Peyer's patch (tissue), 4 donors: ENCODE results near the gene DLGAP5. TPM values are rescaled to one million over a fixed set of nuclear protein-coding genes. Genes with fewer than 3 reads are reported as not detected.

Source experiments
- DNase-seq, 3 donors: peaks; one replicate each; pipeline ENCODE4 v3.0.0-alpha.2; 2017 to 2019
- H3K27ac ChIP-seq, 4 donors: fragments of 200-600 bp; sonication (generic); one replicate each; pipeline ENCODE4 v1.5.1; 2016 to 2019
- H3K27me3 ChIP-seq, 2 donors: fragments of 200-600 bp; sonication (generic); one replicate each; pipeline ENCODE4 v1.5.1; 2019
- H3K36me3 ChIP-seq, 3 donors: fragments of 200-600 bp; sonication (generic); one replicate each; pipeline ENCODE4 v1.5.1; 2016 to 2019
- H3K4me1 ChIP-seq, 4 donors: fragments of 200-600 bp; sonication (generic); one replicate each; pipeline ENCODE4 v1.5.1; 2016 to 2019
- H3K4me3 ChIP-seq, 4 donors: fragments of 200-600 bp; sonication (generic); 1 replicate in 3 of 4; 2 replicates in 1 of 4; pipeline ENCODE4 v1.5.1; 2016 to 2019; ENCODE audit warnings: mild to moderate bottlenecking in 1 of 4
- H3K9me3 ChIP-seq, 4 donors: fragments of 200-600 bp; sonication (generic); one replicate each; pipeline ENCODE4 v1.5.1; 2016 to 2019; ENCODE audit warnings: mild to moderate bottlenecking in 1 of 4
- POLR2A ChIP-seq, 2 donors: fragments of 450-650 bp; IDR thresholded peaks; one replicate each; pipeline ENCODE4 v1.5.1; 2017; ENCODE audit warnings: antibody characterized with exemption in 2 of 2, mild to moderate bottlenecking in 2 of 2, moderate library complexity in 2 of 2
- total RNA-seq, 4 donors: library from RNA; depleted of rRNA; stranded (reverse); fragments of >200 nt; gene quantifications; one replicate each; pipeline ENCODE4 v1.1.0, GENCODE V29; 2016
- TF ChIP-seq, protein P1 (sequence below), 6 experiments: fragments of 450-650 bp in 4 of 6; fragments of 200-600 bp in 2 of 6; sonication (generic) in 1 of 6; IDR thresholded peaks; one replicate each; pipeline ENCODE4 v1.5.1; 2017 to 2019; ENCODE audit warnings: antibody characterized with exemption in 6 of 6, mild to moderate bottlenecking in 3 of 6, moderate library complexity in 1 of 6

DLGAP5 gene
- total RNA-seq, 4 donors from 2014 or later, result 2.1 to 9.9 (median 4.4) TPM

DNA sequence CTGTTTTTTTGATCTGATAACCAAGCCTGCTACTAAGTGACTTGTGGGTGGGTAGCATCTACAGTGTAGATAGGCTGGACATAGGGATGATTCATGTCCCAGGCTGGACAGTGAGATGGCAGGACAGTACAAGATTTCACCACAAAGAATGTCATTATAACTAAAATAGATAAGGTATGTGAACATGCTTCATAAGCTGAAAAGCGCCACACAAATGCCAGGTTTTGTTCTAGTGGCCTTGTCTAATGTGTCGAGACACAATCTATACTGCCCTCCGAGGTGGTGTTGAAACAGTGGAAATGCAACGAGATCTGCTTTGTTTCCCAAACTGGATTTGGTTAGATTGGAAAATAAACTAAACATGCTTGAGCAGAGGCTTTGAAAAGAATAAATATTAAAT lies 58.0 kb downstream of the DLGAP5 start:
- no peak for DNase-seq
- Histone ChIP-seq H3K9me3 (no peaks in the 10 kb centered on the region), H3K27me3 (no peaks in the 10 kb centered on the region), H3K4me3 (peak overlapping the region in 2 of 4 donors; percentile 91 to 96), H3K36me3 (peaks cover 0 to 34% (median 0%) of the 10 kb centered on the region in 3 donors), H3K4me1 (peaks cover 0 to 58% (median 3%) of the 10 kb centered on the region in 4 donors), H3K27ac (peak overlapping the region in 2 of 4 donors; percentile 6 to 97)
- TF ChIP-seq, protein P1, sequence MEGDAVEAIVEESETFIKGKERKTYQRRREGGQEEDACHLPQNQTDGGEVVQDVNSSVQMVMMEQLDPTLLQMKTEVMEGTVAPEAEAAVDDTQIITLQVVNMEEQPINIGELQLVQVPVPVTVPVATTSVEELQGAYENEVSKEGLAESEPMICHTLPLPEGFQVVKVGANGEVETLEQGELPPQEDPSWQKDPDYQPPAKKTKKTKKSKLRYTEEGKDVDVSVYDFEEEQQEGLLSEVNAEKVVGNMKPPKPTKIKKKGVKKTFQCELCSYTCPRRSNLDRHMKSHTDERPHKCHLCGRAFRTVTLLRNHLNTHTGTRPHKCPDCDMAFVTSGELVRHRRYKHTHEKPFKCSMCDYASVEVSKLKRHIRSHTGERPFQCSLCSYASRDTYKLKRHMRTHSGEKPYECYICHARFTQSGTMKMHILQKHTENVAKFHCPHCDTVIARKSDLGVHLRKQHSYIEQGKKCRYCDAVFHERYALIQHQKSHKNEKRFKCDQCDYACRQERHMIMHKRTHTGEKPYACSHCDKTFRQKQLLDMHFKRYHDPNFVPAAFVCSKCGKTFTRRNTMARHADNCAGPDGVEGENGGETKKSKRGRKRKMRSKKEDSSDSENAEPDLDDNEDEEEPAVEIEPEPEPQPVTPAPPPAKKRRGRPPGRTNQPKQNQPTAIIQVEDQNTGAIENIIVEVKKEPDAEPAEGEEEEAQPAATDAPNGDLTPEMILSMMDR (IDR thresholded peaks at IDR 0.05), result peak in 3 of 6 experiments; percentile 21 to 54 (median 49)
- TF ChIP-seq POLR2A (IDR thresholded peaks at IDR 0.05), result no peak

DNA sequence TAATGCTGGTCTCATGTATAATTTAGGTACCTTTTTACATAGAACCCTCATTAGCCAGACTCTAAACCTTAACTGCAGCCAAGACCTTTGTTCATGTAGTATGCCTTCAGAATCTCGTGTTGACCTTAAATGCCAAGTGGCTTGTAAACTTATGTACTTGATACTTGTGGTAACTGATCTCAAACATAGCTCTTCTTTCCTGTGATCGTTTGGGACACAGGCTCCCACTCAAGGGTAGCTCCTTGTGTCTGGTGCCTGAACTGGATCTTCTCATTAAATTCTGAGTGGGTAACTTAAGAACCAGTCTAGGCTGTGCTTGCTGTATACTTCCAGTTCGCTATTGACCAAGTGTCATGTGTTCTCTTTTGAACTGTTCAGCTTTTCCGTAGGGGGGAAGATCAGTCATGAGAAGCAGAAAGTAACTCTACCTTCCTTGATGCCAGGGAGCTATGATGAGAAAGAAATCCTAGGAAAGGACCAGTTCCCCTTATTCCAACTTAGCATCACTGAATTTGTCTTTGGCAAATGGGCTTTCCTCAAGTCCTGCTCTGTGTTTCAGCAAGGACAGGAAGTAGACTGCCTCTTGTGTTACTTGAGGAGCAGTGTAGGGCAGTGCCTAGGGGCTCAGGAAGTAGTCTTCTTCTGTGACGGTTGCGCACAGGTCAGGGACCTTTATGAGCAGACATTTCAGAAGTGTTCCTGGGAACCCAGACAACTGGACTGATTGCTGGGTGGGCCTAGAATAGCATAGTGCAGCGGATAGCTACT lies 59.8 kb downstream of the DLGAP5 start:
- Histone ChIP-seq H3K4me3 (peak overlapping the region in 3 of 4 donors; percentile 69 to 96 (median 91)), H3K36me3 (peaks cover 0 to 21% (median 0%) of the 10 kb centered on the region in 3 donors), H3K27me3 (no peaks in the 10 kb centered on the region), H3K9me3 (no peaks in the 10 kb centered on the region), H3K27ac (peak overlapping the region in 3 of 4 donors; percentile 90 to 99 (median 97)), H3K4me1 (peaks cover 0 to 46% (median 3%) of the 10 kb centered on the region in 4 donors)
- peak in 1 of 3 donors; percentile 65 for DNase-seq
- TF ChIP-seq, protein P1 (IDR thresholded peaks at IDR 0.05), result peak in 1 of 6 experiments; percentile 15
- TF ChIP-seq POLR2A (IDR thresholded peaks at IDR 0.05), result peak in 1 of 2 donors; percentile 48

DNA sequence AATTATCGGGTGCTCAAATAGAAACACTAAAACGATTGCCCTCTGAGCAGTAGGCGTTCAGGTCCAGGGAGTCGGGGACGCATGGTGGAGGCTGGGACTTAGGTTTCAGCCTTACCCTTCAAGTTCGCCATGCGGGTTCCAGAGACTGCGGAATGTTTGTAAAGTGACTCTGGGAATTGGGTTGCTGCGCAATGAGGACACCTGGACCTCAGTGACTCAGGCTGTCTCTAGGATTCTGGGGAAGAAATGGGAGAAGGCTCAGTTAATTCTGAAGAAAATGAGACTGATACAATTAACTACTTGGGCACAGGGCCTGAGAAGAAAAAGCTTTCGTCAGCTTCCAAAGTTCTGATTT lies 61.2 kb downstream of the DLGAP5 start:
- no peak for DNase-seq
- TF ChIP-seq, protein P1 (IDR thresholded peaks at IDR 0.05), result no peak
- peak in 1 of 2 donors; percentile 11 for TF ChIP-seq POLR2A (IDR thresholded peaks at IDR 0.05)

DNA sequence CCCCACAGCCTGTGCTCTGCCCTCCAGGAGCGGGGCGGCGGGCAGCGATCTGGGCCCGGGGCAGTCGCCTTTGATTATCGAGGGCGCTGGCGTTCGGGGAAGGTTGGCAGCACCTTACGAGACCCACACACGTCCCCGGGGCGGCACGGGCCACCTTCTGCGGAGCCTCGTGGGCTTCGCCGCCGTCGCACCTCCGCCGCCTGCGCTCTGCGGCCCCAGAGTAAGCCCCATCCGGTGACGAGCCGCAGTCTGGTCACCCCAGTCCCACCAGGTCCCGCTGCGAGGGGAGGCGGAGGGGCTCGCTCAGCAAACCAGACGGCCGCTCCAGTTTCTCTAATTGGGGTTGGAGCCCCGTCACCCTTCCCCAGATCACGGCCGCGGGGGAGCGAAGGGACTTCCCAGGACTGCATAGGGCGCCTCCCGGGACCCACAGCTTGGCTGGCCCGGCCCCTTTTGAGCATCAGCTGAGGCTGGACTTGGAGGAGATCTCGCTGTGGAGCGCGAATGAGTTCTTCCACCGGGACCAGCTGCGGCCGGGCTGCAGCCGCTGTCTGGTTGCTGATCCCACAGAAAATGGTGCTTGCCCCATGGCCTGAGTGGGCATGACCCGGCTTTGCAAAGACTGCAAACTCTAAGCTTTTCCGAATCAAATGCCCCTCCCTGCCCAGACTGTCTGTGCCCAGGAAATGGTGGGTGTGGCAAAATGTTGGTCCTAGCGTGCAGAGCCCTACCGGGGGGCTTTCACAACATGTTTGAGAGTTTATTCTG lies 61.8 kb downstream of the DLGAP5 start:
- DNase-seq, result peak; percentile 52 to 76 (median 74)
- TF ChIP-seq, protein P1 (IDR thresholded peaks at IDR 0.05), result no peak
- TF ChIP-seq POLR2A (IDR thresholded peaks at IDR 0.05), result no peak
- Histone ChIP-seq H3K4me3 (peak overlapping the region; percentile 68 to 96 (median 80)), H3K9me3 (no peaks in the 10 kb centered on the region), H3K27ac (peak overlapping the region; percentile 83 to 99 (median 94)), H3K27me3 (no peaks in the 10 kb centered on the region), H3K36me3 (peaks cover 0 to 21% (median 0%) of the 10 kb centered on the region in 3 donors), H3K4me1 (peaks cover 0 to 48% (median 13%) of the 10 kb centered on the region in 4 donors)

More for the DNA sequence above, 61.2 kb downstream of the DLGAP5 start:
- H3K27ac ChIP-seq, result peak overlapping the region; percentile 83 to 99 (median 94)
- H3K36me3 ChIP-seq, result peaks cover 0 to 21% (median 0%) of the 10 kb centered on the region in 3 donors
- H3K4me3 ChIP-seq, result peak overlapping the region; percentile 68 to 96 (median 80)
- no peaks in the 10 kb centered on the region for H3K9me3 ChIP-seq
- H3K4me1 ChIP-seq, result peaks cover 0 to 47% (median 10%) of the 10 kb centered on the region in 4 donors
- H3K27me3 ChIP-seq, result no peaks in the 10 kb centered on the region

DNA sequence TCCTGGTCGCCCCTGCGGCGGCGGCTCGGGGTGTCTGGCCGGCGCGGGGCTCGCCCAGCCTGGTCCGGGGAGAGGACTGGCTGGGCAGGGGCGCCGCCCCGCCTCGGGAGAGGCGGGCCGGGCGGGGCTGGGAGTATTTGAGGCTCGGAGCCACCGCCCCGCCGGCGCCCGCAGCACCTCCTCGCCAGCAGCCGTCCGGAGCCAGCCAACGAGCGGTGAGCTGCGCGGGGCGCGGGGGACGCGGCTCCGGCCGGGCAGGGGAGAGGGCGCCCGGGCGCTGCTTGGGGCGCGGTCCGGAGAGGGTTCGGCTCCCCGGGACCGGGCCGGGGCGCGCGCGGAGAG lies 62.3 kb downstream of the DLGAP5 start, which contains the start of gene LGALS3:
LGALS3 (plus strand) TSS at position 167 of the 342 bp plus-strand sequence. CDS start 8,122 bp downstream, outside the sequence.
- Histone ChIP-seq H3K4me1 (peaks cover 0 to 47% (median 13%) of the 10 kb centered on the region in 4 donors), H3K27me3 (no peaks in the 10 kb centered on the region), H3K4me3 (peak within 1 kb of the TSS; percentile 68 to 96 (median 80)), H3K36me3 (peaks cover 0 to 15% (median 0%) of the 10 kb centered on the region in 3 donors), H3K27ac (peak within 1 kb of the TSS; percentile 83 to 99 (median 94)), H3K9me3 (no peaks in the 10 kb centered on the region)
- TF ChIP-seq, protein P1 (IDR thresholded peaks at IDR 0.05), result peak in 1 of 6 experiments; percentile 7
- TF ChIP-seq POLR2A (IDR thresholded peaks at IDR 0.05), result peak; percentile 91 to 92
- peak; percentile 49 to 91 (median 88) for DNase-seq
